Measurements from ENCODE around the gene GSX2.

GSX2 gene

DNA sequence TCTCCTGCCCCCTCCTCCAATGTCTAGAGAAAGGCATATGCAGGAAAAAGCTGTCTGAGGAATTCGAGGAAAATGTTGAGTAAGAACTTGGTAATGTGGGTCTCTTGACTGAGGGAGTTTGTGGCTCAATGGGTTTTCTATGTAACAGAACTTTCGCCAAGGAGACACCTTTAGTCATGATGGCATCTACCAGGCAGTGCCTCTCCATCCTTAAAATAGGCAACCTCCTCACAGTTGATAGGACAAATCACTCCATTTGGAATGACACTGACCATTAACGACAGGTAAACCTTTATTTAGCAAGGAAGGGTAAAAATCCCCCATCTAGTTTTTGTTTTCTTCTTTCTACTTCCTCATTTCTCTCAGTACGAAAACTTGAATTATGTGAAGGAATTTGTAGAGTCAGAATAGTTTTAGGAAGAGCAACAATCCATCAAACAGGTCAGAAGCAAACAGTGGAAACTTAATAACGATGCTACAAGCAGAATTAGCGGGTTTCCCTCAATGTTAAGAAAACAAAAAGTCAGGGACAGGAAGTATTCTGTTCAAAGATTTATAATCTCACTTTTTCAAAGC lies 2.7 kb downstream of the GSX2 start:
- no peak overlapping the region for H3K4me3 ChIP-seq (ENCODE audit: low read depth in 1 of 2, low read length in 2 of 2)
- H3K27ac ChIP-seq (ENCODE audit: low read length), result no peak overlapping the region
- no peaks in the 10 kb centered on the region for H3K27me3 ChIP-seq (ENCODE audit: insufficient read depth, low read length, poor library complexity)
- ATAC-seq (ENCODE audit: insufficient read depth, low read depth) (no peak), DNase-seq (no peak)
- no peaks in the 10 kb centered on the region for H3K9me3 ChIP-seq (ENCODE audit: insufficient read depth, low read length, severe bottlenecking)
- TF ChIP-seq, protein P1, sequence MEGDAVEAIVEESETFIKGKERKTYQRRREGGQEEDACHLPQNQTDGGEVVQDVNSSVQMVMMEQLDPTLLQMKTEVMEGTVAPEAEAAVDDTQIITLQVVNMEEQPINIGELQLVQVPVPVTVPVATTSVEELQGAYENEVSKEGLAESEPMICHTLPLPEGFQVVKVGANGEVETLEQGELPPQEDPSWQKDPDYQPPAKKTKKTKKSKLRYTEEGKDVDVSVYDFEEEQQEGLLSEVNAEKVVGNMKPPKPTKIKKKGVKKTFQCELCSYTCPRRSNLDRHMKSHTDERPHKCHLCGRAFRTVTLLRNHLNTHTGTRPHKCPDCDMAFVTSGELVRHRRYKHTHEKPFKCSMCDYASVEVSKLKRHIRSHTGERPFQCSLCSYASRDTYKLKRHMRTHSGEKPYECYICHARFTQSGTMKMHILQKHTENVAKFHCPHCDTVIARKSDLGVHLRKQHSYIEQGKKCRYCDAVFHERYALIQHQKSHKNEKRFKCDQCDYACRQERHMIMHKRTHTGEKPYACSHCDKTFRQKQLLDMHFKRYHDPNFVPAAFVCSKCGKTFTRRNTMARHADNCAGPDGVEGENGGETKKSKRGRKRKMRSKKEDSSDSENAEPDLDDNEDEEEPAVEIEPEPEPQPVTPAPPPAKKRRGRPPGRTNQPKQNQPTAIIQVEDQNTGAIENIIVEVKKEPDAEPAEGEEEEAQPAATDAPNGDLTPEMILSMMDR (IDR thresholded peaks at IDR 0.05; ENCODE audit: borderline replicate concordance, extremely low read depth, low read length, poor library complexity, severe bottlenecking), result no peak
- no peak for TF ChIP-seq EZH2 (IDR thresholded peaks at IDR 0.05; ENCODE audit: borderline replicate concordance, low read depth, low read length, severe bottlenecking)
- H3K4me2 ChIP-seq (ENCODE audit: insufficient read depth, low read length), result no peak overlapping the region
- no peaks in the 10 kb centered on the region for H3K4me1 ChIP-seq (ENCODE audit: insufficient read depth, low read length)
- no peak overlapping the region for H2AFZ ChIP-seq (ENCODE audit: low read depth, low read length)
- H3K9ac ChIP-seq (ENCODE audit: low read depth, low read length), result no peak overlapping the region
- no peaks in the 10 kb centered on the region for H4K20me1 ChIP-seq (ENCODE audit: insufficient read depth, low read length)
- no peaks in the 10 kb centered on the region for H3K36me3 ChIP-seq (ENCODE audit: insufficient read depth, low read length)
- H3K79me2 ChIP-seq (ENCODE audit: insufficient read depth, low read length), result no peaks in the 10 kb centered on the region

GRCh38 chr4:54103190-54103574 lies 3.2 kb downstream of the GSX2 start:
- ATAC-seq (ENCODE audit: insufficient read depth, low read depth), result no peak
- no peaks in the 10 kb centered on the region for H3K79me2 ChIP-seq (ENCODE audit: insufficient read depth, low read length)
- no peak overlapping the region for H3K4me2 ChIP-seq (ENCODE audit: insufficient read depth, low read length)
- H2AFZ ChIP-seq (ENCODE audit: low read depth, low read length), result no peak overlapping the region
- no peaks in the 10 kb centered on the region for H3K27me3 ChIP-seq (ENCODE audit: insufficient read depth, low read length, poor library complexity)
- no peaks in the 10 kb centered on the region for H3K9me3 ChIP-seq (ENCODE audit: insufficient read depth, low read length, severe bottlenecking)
- H3K4me1 ChIP-seq (ENCODE audit: insufficient read depth, low read length), result no peaks in the 10 kb centered on the region; the same call in 1 of the 2 replicates
- no peak for TF ChIP-seq EZH2 (IDR thresholded peaks at IDR 0.05; ENCODE audit: borderline replicate concordance, low read depth, low read length, severe bottlenecking)
- TF ChIP-seq, protein P1 (IDR thresholded peaks at IDR 0.05; ENCODE audit: borderline replicate concordance, extremely low read depth, low read length, poor library complexity, severe bottlenecking), result no peak
- H4K20me1 ChIP-seq (ENCODE audit: insufficient read depth, low read length), result no peaks in the 10 kb centered on the region
- no peak overlapping the region for H3K9ac ChIP-seq (ENCODE audit: low read depth, low read length)
- no peak overlapping the region for H3K27ac ChIP-seq (ENCODE audit: low read length)
- DNase-seq, result no peak
- H3K36me3 ChIP-seq (ENCODE audit: insufficient read depth, low read length), result no peaks in the 10 kb centered on the region
- H3K4me3 ChIP-seq (ENCODE audit: low read depth in 1 of 2, low read length in 2 of 2), result no peak overlapping the region

GRCh38 chr4:54104907-54105306 lies 4.9 kb downstream of the GSX2 start:
- DNase-seq, result no peak
- H3K4me3 ChIP-seq (ENCODE audit: low read depth in 1 of 2, low read length in 2 of 2), result no peak overlapping the region
- no peak overlapping the region for H3K4me2 ChIP-seq (ENCODE audit: insufficient read depth, low read length)
- H3K79me2 ChIP-seq (ENCODE audit: insufficient read depth, low read length), result no peaks in the 10 kb centered on the region
- ATAC-seq (ENCODE audit: insufficient read depth, low read depth), result no peak
- H3K4me1 ChIP-seq (ENCODE audit: insufficient read depth, low read length), result no peaks in the 10 kb centered on the region; the same call in 1 of the 2 replicates
- no peak overlapping the region for H3K27ac ChIP-seq (ENCODE audit: low read length)
- H2AFZ ChIP-seq (ENCODE audit: low read depth, low read length), result no peak overlapping the region
- no peak for TF ChIP-seq EZH2 (IDR thresholded peaks at IDR 0.05; ENCODE audit: borderline replicate concordance, low read depth, low read length, severe bottlenecking)
- TF ChIP-seq, protein P1 (IDR thresholded peaks at IDR 0.05; ENCODE audit: borderline replicate concordance, extremely low read depth, low read length, poor library complexity, severe bottlenecking), result no peak
- H3K9ac ChIP-seq (ENCODE audit: low read depth, low read length), result no peak overlapping the region
- no peaks in the 10 kb centered on the region for H3K9me3 ChIP-seq (ENCODE audit: insufficient read depth, low read length, severe bottlenecking)
- H3K27me3 ChIP-seq (ENCODE audit: insufficient read depth, low read length, poor library complexity), result no peaks in the 10 kb centered on the region
- H3K36me3 ChIP-seq (ENCODE audit: insufficient read depth, low read length), result no peaks in the 10 kb centered on the region
- no peaks in the 10 kb centered on the region for H4K20me1 ChIP-seq (ENCODE audit: insufficient read depth, low read length)

Data from DND-41 (cell line).